Trophoblast cell (in vitro differentiated cells and primary cell): ENCODE measurements around the gene FANCC.

ENCODE experiments used
- DNase-seq, 2 donors: peaks; one replicate each; pipeline ENCODE4 v3.0.0-alpha.2; 2016
- H2AFZ ChIP-seq: 2 replicates; pipeline ENCODE4 v1.6.1; 2013; ENCODE audit warnings: low read length, moderate library complexity, mild to moderate bottlenecking; ENCODE audit not compliant: insufficient read depth, poor library complexity
- H2AK5ac ChIP-seq: 2 replicates; pipeline ENCODE4 v1.6.1; 2013; ENCODE audit warnings: mild to moderate bottlenecking, low read length
- H2BK120ac ChIP-seq: 2 replicates; pipeline ENCODE4 v1.6.1; 2013; ENCODE audit warnings: low read length, mild to moderate bottlenecking, moderate library complexity; ENCODE audit not compliant: insufficient read depth, poor library complexity
- H2BK12ac ChIP-seq: 2 replicates; pipeline ENCODE4 v1.6.1; 2013; ENCODE audit warnings: mild to moderate bottlenecking, low read length, moderate library complexity
- H2BK5ac ChIP-seq: 2 replicates; pipeline ENCODE4 v1.6.1; 2013; ENCODE audit warnings: low read length, low read depth, moderate library complexity, mild to moderate bottlenecking; ENCODE audit not compliant: poor library complexity
- H3K14ac ChIP-seq: 2 replicates; pipeline ENCODE4 v1.6.1; 2013; ENCODE audit warnings: mild to moderate bottlenecking, low read length
- H3K18ac ChIP-seq: 2 replicates; pipeline ENCODE4 v1.6.1; 2013; ENCODE audit warnings: mild to moderate bottlenecking, low read length
- H3K23ac ChIP-seq: 2 replicates; pipeline ENCODE4 v1.6.1; 2013; ENCODE audit warnings: low read length
- H3K27ac ChIP-seq: 2 replicates; pipeline ENCODE4 v1.5.1; 2013; ENCODE audit warnings: low read depth, mild to moderate bottlenecking, inconsistent platforms, low read length, moderate library complexity
- H3K27me3 ChIP-seq: 2 replicates; pipeline ENCODE4 v1.6.1; 2013; ENCODE audit warnings: inconsistent platforms, mild to moderate bottlenecking, low read length, moderate library complexity; ENCODE audit not compliant: insufficient read depth
- H3K36me3 ChIP-seq, 2 experiments: 1 replicate in 1 of 2; 2 replicates in 1 of 2; pipeline ENCODE4 v1.6.1; 2013; ENCODE audit warnings: low read length in 2 of 2, mild to moderate bottlenecking in 2 of 2, moderate library complexity in 1 of 2; ENCODE audit not compliant: insufficient read depth in 2 of 2, control insufficient read depth in 1 of 2
- H3K4ac ChIP-seq: 2 replicates; pipeline ENCODE4 v1.6.1; 2013; ENCODE audit warnings: low read depth, mild to moderate bottlenecking, low read length, moderate library complexity
- H3K4me1 ChIP-seq, 2 experiments: 1 replicate in 1 of 2; 2 replicates in 1 of 2; pipeline ENCODE4 v1.6.1; 2013; ENCODE audit warnings: low read length in 2 of 2, mild to moderate bottlenecking in 2 of 2, moderate library complexity in 1 of 2; ENCODE audit not compliant: insufficient read depth in 2 of 2, control insufficient read depth in 1 of 2
- H3K4me2 ChIP-seq: 2 replicates; pipeline ENCODE4 v1.6.1; 2013; ENCODE audit warnings: inconsistent platforms, mild to moderate bottlenecking, low read length, moderate library complexity
- H3K4me3 ChIP-seq: 2 replicates; pipeline ENCODE4 v1.5.1; 2013; ENCODE audit warnings: mild to moderate bottlenecking, low read depth, low read length, inconsistent platforms
- H3K79me1 ChIP-seq: one replicate; pipeline ENCODE4 v1.6.1; 2013; ENCODE audit warnings: low read length
- H3K79me2 ChIP-seq: 2 replicates; pipeline ENCODE4 v1.6.1; 2013; ENCODE audit warnings: low read length, mild to moderate bottlenecking; ENCODE audit not compliant: control insufficient read depth, insufficient read depth, poor library complexity
- H3K9ac ChIP-seq: 2 replicates; pipeline ENCODE4 v1.6.1; 2013; ENCODE audit warnings: mild to moderate bottlenecking, low read length
- H3K9me3 ChIP-seq: 2 replicates; pipeline ENCODE4 v1.6.1; 2013; ENCODE audit warnings: low read depth, mild to moderate bottlenecking, control low read depth, inconsistent platforms, low read length; ENCODE audit not compliant: insufficient read depth
- H4K12ac ChIP-seq: 2 replicates; pipeline ENCODE4 v1.6.1; 2013; ENCODE audit warnings: low read depth, mild to moderate bottlenecking, low read length, moderate library complexity
- H4K8ac ChIP-seq: 2 replicates; pipeline ENCODE4 v1.6.1; 2013; ENCODE audit warnings: low read depth, mild to moderate bottlenecking, low read length, moderate library complexity
- H4K91ac ChIP-seq: one replicate; pipeline ENCODE4 v1.6.1; 2013; ENCODE audit warnings: low read depth, mild to moderate bottlenecking, low read length, moderate library complexity
- WGBS: extraction: QIAGEN DNeasy Blood & Tissue Kit; methylation state at CpG from one replicate; pipeline ENCODE4 v1.1.7; 2013; ENCODE audit warnings: missing lambda C conversion rate; ENCODE audit not compliant: insufficient read length, insufficient coverage; ENCODE audit errors: extremely low coverage; 5-methylcytosine and 5-hydroxymethylcytosine counted together

Gene FANCC

DNA sequence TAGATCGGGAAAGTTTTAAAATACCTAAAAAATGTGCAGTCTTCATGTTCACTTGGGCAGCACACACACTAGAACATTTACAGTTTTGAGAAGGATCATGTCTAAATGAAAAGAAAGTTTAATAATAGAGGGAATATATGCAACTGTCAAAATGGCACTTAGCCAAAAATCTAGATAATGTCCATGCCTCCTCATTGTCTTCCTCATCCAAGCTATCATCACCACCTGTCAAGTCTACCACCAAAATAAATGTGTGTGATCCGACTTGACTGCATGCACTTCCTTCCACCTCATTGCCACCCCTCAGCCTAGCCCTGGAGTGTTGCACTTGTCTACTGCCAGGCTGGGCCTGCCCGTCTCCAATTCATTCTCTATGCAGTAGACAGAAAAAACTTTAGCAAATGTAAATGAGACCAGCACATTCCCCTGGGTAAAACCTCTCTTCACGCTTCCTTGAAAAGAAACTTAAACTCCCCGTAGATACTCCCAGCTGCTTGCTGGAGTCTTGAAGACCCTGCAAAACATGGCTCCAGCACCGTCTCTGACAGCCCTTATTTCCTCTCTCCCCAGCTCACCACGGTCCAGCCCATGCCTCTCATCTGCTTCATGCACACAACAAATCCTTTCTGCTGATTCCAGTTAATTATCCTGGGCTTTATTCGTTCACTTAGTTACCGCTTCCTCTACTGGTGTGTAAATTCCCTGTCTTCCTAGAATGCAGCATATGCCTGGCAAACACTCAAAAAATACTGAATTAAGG lies 66.9 kb downstream of the FANCC start:
- Histone ChIP-seq H4K12ac (no peak overlapping the region), H3K4me2 (no peak overlapping the region), H4K8ac (no peak overlapping the region), H3K27me3 (no peaks in the 10 kb centered on the region), H2BK120ac (no peak overlapping the region), H3K4me3 (no peak overlapping the region), H2BK5ac (no peak overlapping the region), H3K9me3 (no peaks in the 10 kb centered on the region), H3K14ac (no peak overlapping the region), H4K91ac (no peak overlapping the region), H3K79me2 (no peaks in the 10 kb centered on the region), H3K23ac (no peak overlapping the region), H3K79me1 (no peaks in the 10 kb centered on the region), H2AFZ (no peak overlapping the region), H2AK5ac (no peak overlapping the region), H3K36me3 (no peaks in the 10 kb centered on the region), H3K27ac (no peak overlapping the region), H2BK12ac (no peak overlapping the region), H3K4me1 (peaks cover 0 to 4% of the 10 kb centered on the region in 2 experiments), H3K9ac (no peak overlapping the region), H3K4ac (no peak overlapping the region), H3K18ac (no peak overlapping the region)
- DNase-seq = no peak
- no CpG with 5 or more reads among the region's 9 CpGs for WGBS

DNA sequence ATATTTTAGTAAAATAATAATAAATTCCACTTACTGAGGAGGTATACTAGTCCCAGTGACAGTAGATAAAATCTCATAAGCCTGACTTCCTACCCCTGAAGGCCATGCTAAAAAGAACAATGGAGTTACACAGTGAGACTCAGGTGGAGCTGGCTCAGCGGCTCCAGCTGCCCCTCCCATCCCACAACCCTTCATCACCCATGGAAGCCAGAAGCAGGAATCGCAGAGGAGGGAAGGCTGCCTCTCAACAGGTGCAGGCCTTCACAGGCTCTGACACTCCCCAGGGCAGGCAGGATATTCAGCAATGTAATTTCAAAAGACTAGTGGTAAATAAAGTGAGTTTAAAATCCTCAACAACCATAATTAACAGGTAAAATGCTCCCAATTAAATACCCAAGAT lies 67.5 kb downstream of the FANCC start:
- H2BK5ac ChIP-seq = no peak overlapping the region
- no peak overlapping the region for H2AK5ac ChIP-seq
- no peak overlapping the region for H2AFZ ChIP-seq
- H3K23ac ChIP-seq = no peak overlapping the region
- H4K12ac ChIP-seq = no peak overlapping the region
- H3K27me3 ChIP-seq = no peaks in the 10 kb centered on the region
- H2BK12ac ChIP-seq = no peak overlapping the region
- no peak for DNase-seq
- H3K27ac ChIP-seq = no peak overlapping the region
- no peaks in the 10 kb centered on the region for H3K79me1 ChIP-seq
- no peak overlapping the region for H3K14ac ChIP-seq
- no peak overlapping the region for H4K91ac ChIP-seq
- no peaks in the 10 kb centered on the region for H3K36me3 ChIP-seq
- no peak overlapping the region for H4K8ac ChIP-seq
- H3K79me2 ChIP-seq = no peaks in the 10 kb centered on the region
- WGBS = no CpG with 5 or more reads among the region's 2 CpGs
- no peak overlapping the region for H3K18ac ChIP-seq
- no peak overlapping the region for H3K4ac ChIP-seq
- no peak overlapping the region for H3K4me2 ChIP-seq
- H2BK120ac ChIP-seq = no peak overlapping the region
- no peak overlapping the region for H3K9ac ChIP-seq
- no peaks in the 10 kb centered on the region for H3K9me3 ChIP-seq
- peaks cover 0 to 4% of the 10 kb centered on the region in 2 experiments for H3K4me1 ChIP-seq
- H3K4me3 ChIP-seq = no peak overlapping the region

DNA sequence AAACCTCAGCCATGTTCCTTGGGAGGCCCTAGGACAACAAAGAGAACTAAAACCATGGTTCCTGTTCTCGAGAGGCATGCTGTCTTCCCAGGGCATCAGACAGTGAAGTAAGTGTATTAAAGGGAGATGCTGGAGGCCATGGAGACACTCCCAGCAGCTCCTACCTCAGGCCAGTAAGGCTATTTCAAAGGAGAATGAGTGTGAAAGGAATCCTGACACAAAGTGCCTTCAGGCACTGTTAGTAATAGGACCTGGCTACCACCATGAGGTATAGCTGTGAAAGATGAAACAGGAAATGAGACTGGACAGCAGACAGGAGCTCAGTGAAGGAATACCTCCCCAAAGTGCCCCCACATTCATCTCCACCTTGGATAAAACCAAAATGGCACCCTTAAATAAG lies 71.0 kb downstream of the FANCC start:
- H3K9me3 ChIP-seq = no peaks in the 10 kb centered on the region
- no peak overlapping the region for H3K4me2 ChIP-seq
- H3K23ac ChIP-seq = no peak overlapping the region
- no peak overlapping the region for H3K14ac ChIP-seq
- no peak overlapping the region for H3K18ac ChIP-seq
- no CpG with 5 or more reads among the region's 1 CpG for WGBS
- H3K4me3 ChIP-seq = no peak overlapping the region
- no peak overlapping the region for H4K8ac ChIP-seq
- no peak overlapping the region for H4K12ac ChIP-seq
- no peak overlapping the region for H3K4ac ChIP-seq
- no peaks in the 10 kb centered on the region for H3K79me2 ChIP-seq
- H2AFZ ChIP-seq = no peak overlapping the region
- no peak overlapping the region for H3K27ac ChIP-seq
- H3K4me1 ChIP-seq = peaks cover 0 to 4% of the 10 kb centered on the region in 2 experiments
- H3K27me3 ChIP-seq = no peaks in the 10 kb centered on the region
- no peak overlapping the region for H2BK120ac ChIP-seq
- peak; percentile 63 to 74 for DNase-seq
- no peak overlapping the region for H2AK5ac ChIP-seq
- no peaks in the 10 kb centered on the region for H3K36me3 ChIP-seq
- H4K91ac ChIP-seq = no peak overlapping the region
- H3K9ac ChIP-seq = no peak overlapping the region
- no peaks in the 10 kb centered on the region for H3K79me1 ChIP-seq
- H2BK12ac ChIP-seq = no peak overlapping the region
- H2BK5ac ChIP-seq = no peak overlapping the region

DNA sequence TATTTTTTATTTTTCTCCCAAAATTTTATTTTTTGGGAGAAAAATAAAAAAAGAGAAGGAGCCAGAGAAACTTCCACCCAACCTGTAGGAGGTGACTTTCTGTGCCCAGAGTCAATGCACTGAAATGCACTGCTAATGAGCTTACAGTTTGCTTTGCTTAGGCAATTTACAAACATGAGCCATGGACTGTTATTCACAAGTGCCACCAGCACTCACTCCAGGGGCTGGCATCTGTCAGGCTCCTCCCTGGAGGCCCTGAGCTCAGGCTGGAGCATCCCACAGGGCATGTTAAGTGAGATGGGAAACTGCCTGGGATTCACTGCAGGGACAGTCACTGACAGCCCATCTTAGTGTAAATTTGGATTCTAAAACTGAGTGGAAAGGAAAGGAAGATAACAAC lies 74.9 kb downstream of the FANCC start:
- no peak overlapping the region for H2AK5ac ChIP-seq
- H3K18ac ChIP-seq = no peak overlapping the region
- H3K27ac ChIP-seq = no peak overlapping the region
- DNase-seq = no peak
- peaks cover 0 to 3% of the 10 kb centered on the region in 2 experiments for H3K36me3 ChIP-seq
- no peak overlapping the region for H4K12ac ChIP-seq
- H3K14ac ChIP-seq = no peak overlapping the region
- no peaks in the 10 kb centered on the region for H3K79me2 ChIP-seq
- H3K79me1 ChIP-seq = no peaks in the 10 kb centered on the region
- no peaks in the 10 kb centered on the region for H3K9me3 ChIP-seq
- no peak overlapping the region for H2BK5ac ChIP-seq
- no peak overlapping the region for H4K8ac ChIP-seq
- no peak overlapping the region for H3K4me2 ChIP-seq
- no peak overlapping the region for H3K9ac ChIP-seq
- H3K4ac ChIP-seq = no peak overlapping the region
- H2BK120ac ChIP-seq = no peak overlapping the region
- no peak overlapping the region for H2BK12ac ChIP-seq
- H3K27me3 ChIP-seq = no peaks in the 10 kb centered on the region
- H3K23ac ChIP-seq = no peak overlapping the region
- H2AFZ ChIP-seq = no peak overlapping the region
- no peak overlapping the region for H4K91ac ChIP-seq
- peaks cover 0 to 4% of the 10 kb centered on the region in 2 experiments for H3K4me1 ChIP-seq
- no peak overlapping the region for H3K4me3 ChIP-seq
